ENCODE data around the gene PCDHB12.

The PCDHB12 gene

DNA sequence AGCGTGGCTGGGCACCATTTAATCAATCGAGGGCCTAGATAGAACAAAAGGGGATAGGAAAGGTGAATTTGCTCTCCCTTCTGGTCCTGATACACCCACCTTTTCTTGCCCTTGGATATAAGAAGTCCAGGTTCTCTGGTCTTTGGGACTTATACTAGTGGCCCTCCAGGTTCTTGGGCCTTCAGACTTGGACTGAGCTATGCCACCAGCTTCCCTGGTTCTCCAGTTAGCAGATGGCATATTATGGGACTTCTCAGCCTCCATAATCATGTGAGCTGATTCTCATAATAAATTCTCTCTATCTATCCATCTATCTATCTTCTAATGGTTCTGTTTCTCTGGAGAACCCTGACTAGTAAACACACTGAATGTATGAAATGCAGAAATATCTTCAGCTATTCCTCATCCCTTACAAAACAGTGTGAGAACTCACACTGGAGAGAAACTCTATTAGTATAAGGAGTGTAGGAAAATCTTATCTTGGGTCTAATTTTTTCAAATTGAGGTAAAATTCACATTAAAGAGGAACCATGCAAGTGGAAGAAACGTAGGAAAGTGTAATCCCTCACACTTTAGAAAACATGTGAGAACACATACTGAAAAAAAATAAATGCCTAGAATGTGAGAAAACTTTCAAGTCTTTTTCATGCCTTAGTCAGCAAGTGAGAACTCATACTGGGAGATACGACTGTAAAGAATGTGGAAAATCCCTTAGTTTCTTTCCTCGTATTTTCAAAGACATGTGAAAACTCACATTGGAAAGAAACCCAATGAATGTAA lies 52.1 kb downstream of the PCDHB12 start:
- DNase-seq (ENCODE audit: low read depth in 3 of 3, low spot score in 1 of 3), result no peak

DNA sequence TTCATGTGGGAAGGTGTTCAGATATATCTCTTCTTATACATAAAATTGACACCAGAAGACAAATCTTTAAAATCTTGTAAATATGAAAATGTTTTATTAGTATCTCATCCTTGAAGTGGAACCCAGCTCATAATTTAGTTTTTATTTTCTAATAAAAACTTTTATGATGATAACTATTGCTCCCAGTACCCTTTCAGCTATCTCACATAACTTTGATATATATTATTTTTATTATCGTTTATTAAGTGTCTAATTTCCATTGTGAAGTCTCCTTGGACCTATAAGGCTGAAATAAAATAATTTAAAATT lies 52.7 kb downstream of the PCDHB12 start:
- no peak for DNase-seq (ENCODE audit: low read depth in 3 of 3, low spot score in 1 of 3)
